Esophagus muscularis mucosa (tissue), 4 donors: Measurements from ENCODE around the gene MGARP. TPM values are rescaled to one million over a fixed set of nuclear protein-coding genes. Genes with fewer than 3 reads are reported as not detected.

Experiments used
- DNase-seq: peaks from one replicate; pipeline ENCODE4 v3.0.0-alpha.2; 2017; ENCODE audit errors: extremely low spot score
- H3K27ac ChIP-seq, 4 donors: fragments of 200-600 bp; sonication (generic); replicated peaks in 1 of 4; 1 replicate in 3 of 4; 2 replicates in 1 of 4; pipeline ENCODE4 v1.5.1; 2016 to 2019; ENCODE audit warnings: mild to moderate bottlenecking in 1 of 4
- H3K27me3 ChIP-seq, 4 donors: fragments of 200-600 bp; sonication (generic); one replicate each; pipeline versions ENCODE4 v1.5.1 to v1.6.0; 2016 to 2019
- H3K36me3 ChIP-seq, 4 donors: fragments of 200-600 bp; sonication (generic); one replicate each; pipeline ENCODE4 v1.5.1; 2016 to 2019
- H3K4me1 ChIP-seq, 4 donors: fragments of 200-600 bp; sonication (generic); one replicate each; pipeline ENCODE4 v1.5.1; 2016 to 2019
- H3K4me3 ChIP-seq, 4 donors: fragments of 200-600 bp; sonication (generic); 1 replicate in 2 of 4; 2 replicates in 2 of 4; pipeline ENCODE4 v1.5.1; 2016 to 2019; ENCODE audit warnings: mild to moderate bottlenecking in 4 of 4, moderate library complexity in 1 of 4
- H3K9me3 ChIP-seq, 4 donors: fragments of 200-600 bp; sonication (generic); 1 replicate in 3 of 4; 2 replicates in 1 of 4; pipeline ENCODE4 v1.5.1; 2016 to 2019
- EP300 ChIP-seq: sonication (generic); formaldehyde crosslinking; IDR thresholded peaks from one replicate; pipeline ENCODE4 v1.6.1; 2017; ENCODE audit warnings: antibody characterized with exemption
- POLR2A ChIP-seq: fragments of 450-650 bp; IDR thresholded peaks from one replicate; pipeline ENCODE4 v1.6.1; 2017; ENCODE audit warnings: antibody characterized with exemption, moderate library complexity, mild to moderate bottlenecking, low read depth
- POLR2AphosphoS5 ChIP-seq, 2 donors: sonication (generic); formaldehyde crosslinking; IDR thresholded peaks; one replicate each; pipeline ENCODE4 v1.6.1; 2017; ENCODE audit warnings: antibody characterized with exemption in 2 of 2
- WGBS: methylation state at CpG from one replicate; pipeline ENCODE4 v1.1.5; 2018; 5-methylcytosine and 5-hydroxymethylcytosine counted together
- intact Hi-C: fragments of 100-400 bp; cut with DNase I; formaldehyde crosslinking; loops from one replicate; pipeline ENCODE4 v1.15.1; 2023
- total RNA-seq, 4 donors: library from RNA; depleted of rRNA; stranded (reverse); fragments of >200 nt; gene quantifications; one replicate each; pipeline versions ENCODE4 v1.1.0 to v1.2.1, GENCODE V29; 2016
- TF ChIP-seq, protein P1 (sequence below), 3 experiments: fragments of 200-600 bp in 2 of 3; fragments of 450-650 bp in 1 of 3; sonication (generic) in 2 of 3; IDR thresholded peaks; one replicate each; pipeline ENCODE4 v1.5.1; 2017 to 2019; ENCODE audit warnings: antibody characterized with exemption in 3 of 3, mild to moderate bottlenecking in 2 of 3, moderate library complexity in 1 of 3

The MGARP gene
- total RNA-seq, 4 donors from 2014 or later, result 2.0 to 4.3 (median 3.4) TPM

- DNase-seq, result peak; percentile 99
- Histone ChIP-seq H3K27me3 (no peaks in the 10 kb centered on the region), H3K27ac (peak within 1 kb of the TSS; percentile 88 to 97 (median 93)), H3K9me3 (no peaks in the 10 kb centered on the region), H3K36me3 (peaks cover 0 to 8% (median 3%) of the 10 kb centered on the region in 4 donors), H3K4me1 (peaks cover 15 to 67% (median 53%) of the 10 kb centered on the region in 4 donors), H3K4me3 (peak within 1 kb of the TSS; percentile 82 to 99 (median 92))
- intact Hi-C loops, result loop anchor here (5.0 kb wide), 1 partner anchor 284 kb away; the partner anchor contains the start of gene NOCT
- TF ChIP-seq POLR2A (peak; percentile 58), POLR2AphosphoS5 (IDR thresholded peaks at IDR 0.05) (peak; percentile 96 to 97), EP300 (no peak)
- TF ChIP-seq, protein P1, sequence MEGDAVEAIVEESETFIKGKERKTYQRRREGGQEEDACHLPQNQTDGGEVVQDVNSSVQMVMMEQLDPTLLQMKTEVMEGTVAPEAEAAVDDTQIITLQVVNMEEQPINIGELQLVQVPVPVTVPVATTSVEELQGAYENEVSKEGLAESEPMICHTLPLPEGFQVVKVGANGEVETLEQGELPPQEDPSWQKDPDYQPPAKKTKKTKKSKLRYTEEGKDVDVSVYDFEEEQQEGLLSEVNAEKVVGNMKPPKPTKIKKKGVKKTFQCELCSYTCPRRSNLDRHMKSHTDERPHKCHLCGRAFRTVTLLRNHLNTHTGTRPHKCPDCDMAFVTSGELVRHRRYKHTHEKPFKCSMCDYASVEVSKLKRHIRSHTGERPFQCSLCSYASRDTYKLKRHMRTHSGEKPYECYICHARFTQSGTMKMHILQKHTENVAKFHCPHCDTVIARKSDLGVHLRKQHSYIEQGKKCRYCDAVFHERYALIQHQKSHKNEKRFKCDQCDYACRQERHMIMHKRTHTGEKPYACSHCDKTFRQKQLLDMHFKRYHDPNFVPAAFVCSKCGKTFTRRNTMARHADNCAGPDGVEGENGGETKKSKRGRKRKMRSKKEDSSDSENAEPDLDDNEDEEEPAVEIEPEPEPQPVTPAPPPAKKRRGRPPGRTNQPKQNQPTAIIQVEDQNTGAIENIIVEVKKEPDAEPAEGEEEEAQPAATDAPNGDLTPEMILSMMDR (IDR thresholded peaks at IDR 0.05), result no peak
- under 1% methylated on average over 61 of the region's 61 CpGs for WGBS
Observed at GRCh38 chr4:139301113-139301820, 21.2 kb upstream of the MGARP start, which contains the start of gene NAA15. Gene NAA15, plus strand, starts transcription at chr4:139301505. Its CDS starts 273 bp downstream, at chr4:139301778.

GRCh38 chr4:139300431-139301112 lies 20.5 kb upstream of the MGARP start:
- peaks cover 0 to 6% (median 1%) of the 10 kb centered on the region in 4 donors for H3K36me3 ChIP-seq
- no peak for TF ChIP-seq EP300
- no peaks in the 10 kb centered on the region for H3K27me3 ChIP-seq
- H3K4me3 ChIP-seq, result peak overlapping the region; percentile 82 to 99 (median 92)
- peaks cover 19 to 68% (median 54%) of the 10 kb centered on the region in 4 donors for H3K4me1 ChIP-seq
- WGBS, result 2% methylated on average over 16 of the region's 16 CpGs
- H3K27ac ChIP-seq, result peak overlapping the region; percentile 88 to 97 (median 93)
- no peak for DNase-seq
- intact Hi-C loops, result loop anchor here (5.0 kb wide), 1 partner anchor 283 kb away; the partner anchor contains the start of gene NOCT
- no peaks in the 10 kb centered on the region for H3K9me3 ChIP-seq

GRCh38 chr4:139299536-139299935 lies 19.5 kb upstream of the MGARP start:
- TF ChIP-seq POLR2AphosphoS5 (IDR thresholded peaks at IDR 0.05) (no peak), EP300 (no peak), POLR2A (no peak)
- TF ChIP-seq, protein P1 (IDR thresholded peaks at IDR 0.05), result no peak
- Histone ChIP-seq H3K4me1 (peaks cover 22 to 68% (median 57%) of the 10 kb centered on the region in 4 donors), H3K4me3 (peak overlapping the region in 2 of 4 donors; percentile 2 to 87), H3K36me3 (peaks cover 0 to under 1% (median 0%) of the 10 kb centered on the region in 4 donors), H3K9me3 (no peaks in the 10 kb centered on the region), H3K27ac (peak overlapping the region; percentile 88 to 97 (median 93)), H3K27me3 (no peaks in the 10 kb centered on the region)
- intact Hi-C loops, result loop anchor here (5.0 kb wide), 2 partner anchors 212 to 272 kb away; no protein-coding TSS in a partner anchor
- no peak for DNase-seq
- 38% methylated on average over 1 of the region's 1 CpG for WGBS

DNA sequence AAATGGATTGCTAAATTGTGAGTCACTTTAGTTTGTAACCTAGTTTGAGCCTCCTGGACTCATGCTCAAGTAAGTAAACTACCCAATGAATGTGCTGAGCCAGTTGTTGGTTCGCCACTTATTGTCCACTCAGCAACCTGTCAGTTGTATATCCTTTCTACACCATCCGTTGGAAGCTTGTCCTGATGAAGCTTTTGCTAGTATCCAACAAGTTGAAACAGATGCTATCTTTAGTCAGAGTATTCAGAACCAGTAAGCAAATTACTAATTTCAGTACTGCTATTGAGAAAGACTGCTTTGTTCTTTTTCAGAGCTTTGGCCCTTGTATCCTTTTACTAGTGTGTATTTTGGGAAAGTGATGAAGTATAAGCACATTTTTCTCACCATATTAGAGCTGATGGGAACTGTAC lies 17.0 kb upstream of the MGARP start:
- WGBS, result 82% methylated on average over 2 of the region's 2 CpGs
- H3K27ac ChIP-seq, result peak overlapping the region in 1 of 4 donors; percentile 1

More for the DNA sequence above, 17.0 kb upstream of the MGARP start:
- intact Hi-C loops, result loop anchor here (5.0 kb wide), 2 partner anchors 210 to 270 kb away; no protein-coding TSS in a partner anchor
- no peak for DNase-seq
- H3K4me1 ChIP-seq, result peaks cover 14 to 65% (median 46%) of the 10 kb centered on the region in 4 donors
- TF ChIP-seq EP300 (no peak), POLR2AphosphoS5 (IDR thresholded peaks at IDR 0.05) (no peak), POLR2A (no peak)
- TF ChIP-seq, protein P1 (IDR thresholded peaks at IDR 0.05), result no peak
- H3K36me3 ChIP-seq, result peaks cover 0 to 22% (median 12%) of the 10 kb centered on the region in 4 donors
- H3K4me3 ChIP-seq, result no peak overlapping the region
- H3K27me3 ChIP-seq, result no peaks in the 10 kb centered on the region
- no peaks in the 10 kb centered on the region for H3K9me3 ChIP-seq
